BLaER1 treated with 17β-estradiol and CSF1 and Interleukin-3, amounts not matched to agents 10 nM and 100 nM (cell line): ENCODE data around the gene KBTBD13.

Experiments used
- H3K27ac ChIP-seq, 11 experiments: shearing (Covaris generic); formaldehyde crosslinking; 2 replicates each; pipeline ENCODE4 v1.8.1; 2022
- H3K27me3 ChIP-seq, 11 experiments: shearing (Covaris generic); formaldehyde crosslinking; 2 replicates each; pipeline ENCODE4 v1.8.1; 2022
- H3K36me3 ChIP-seq, 11 experiments: shearing (Covaris generic); formaldehyde crosslinking; 2 replicates each; pipeline ENCODE4 v1.8.1; 2022
- H3K4me1 ChIP-seq, 10 experiments: shearing (Covaris generic); formaldehyde crosslinking; 2 replicates each; pipeline ENCODE4 v1.8.1; 2022
- H3K4me2 ChIP-seq, 11 experiments: shearing (Covaris generic); formaldehyde crosslinking; 2 replicates each; pipeline ENCODE4 v1.8.1; 2022
- H3K4me3 ChIP-seq, 10 experiments: shearing (Covaris generic); formaldehyde crosslinking; 2 replicates each; pipeline ENCODE4 v1.8.1; 2022
- H3K9ac ChIP-seq, 11 experiments: shearing (Covaris generic); formaldehyde crosslinking; 2 replicates each; pipeline ENCODE4 v1.8.1; 2022
- H3K9me3 ChIP-seq, 11 experiments: shearing (Covaris generic); formaldehyde crosslinking; replicated peaks in 1 of 11; 2 replicates each; pipeline ENCODE4 v1.8.1; 2022
- H4K20me1 ChIP-seq, 11 experiments: shearing (Covaris generic); formaldehyde crosslinking; 2 replicates each; pipeline ENCODE4 v1.8.1; 2022
- Cebpa-rat ChIP-seq, 11 experiments: shearing (Covaris generic); IDR thresholded peaks; 2 replicates each; pipeline ENCODE4 v1.8.1; 2022

The KBTBD13 gene

GRCh38 chr15:65077981-65078352, 1.4 kb downstream of the KBTBD13 start:
- no peak for TF ChIP-seq Cebpa-rat (IDR thresholded peaks at IDR 0.05)
- no peaks in the 10 kb centered on the region for H3K36me3 ChIP-seq
- no peak overlapping the region for H3K9ac ChIP-seq
- peaks cover 21 to 44% (median 38%) of the 10 kb centered on the region in 10 experiments for H3K4me1 ChIP-seq
- peak overlapping the region; percentile 27 to 94 (median 86); a peak in 20 of 22 replicates for H3K4me2 ChIP-seq
- H3K9me3 ChIP-seq, result peaks cover 0 to 22% (median 6%) of the 10 kb centered on the region in 11 experiments; a peak in 10 of 22 replicates
- H3K27ac ChIP-seq, result no peak overlapping the region; a peak in 1 of 22 replicates
- H3K27me3 ChIP-seq, result 0 out of 22 replicates have a peak, but pooled peaks cover 0 to 4% (median 0%) of the 10 kb centered on the region in 11 experiments
- no peaks in the 10 kb centered on the region for H4K20me1 ChIP-seq
- H3K4me3 ChIP-seq, result no peak overlapping the region

- H3K9me3 ChIP-seq, result peaks cover 0 to 7% (median 0%) of the 10 kb centered on the region in 11 experiments; a peak in 4 of 22 replicates
- H4K20me1 ChIP-seq, result no peaks in the 10 kb centered on the region
- H3K4me3 ChIP-seq, result no peak overlapping the region
- no peak overlapping the region for H3K9ac ChIP-seq
- H3K4me1 ChIP-seq, result peaks cover 21 to 50% (median 41%) of the 10 kb centered on the region in 10 experiments
- 0 out of 22 replicates have a peak overlapping the region, but pooled peaks of 1 of the 11 experiments have one; percentile 5 for H3K4me2 ChIP-seq
- H3K36me3 ChIP-seq, result no peaks in the 10 kb centered on the region
- TF ChIP-seq Cebpa-rat (IDR thresholded peaks at IDR 0.05), result no peak
- H3K27ac ChIP-seq, result no peak overlapping the region
- 0 out of 22 replicates have a peak, but pooled peaks cover 0 to 4% (median 0%) of the 10 kb centered on the region in 11 experiments for H3K27me3 ChIP-seq
Observed at GRCh38 chr15:65079580-65079979, 3.0 kb downstream of the KBTBD13 start.

DNA sequence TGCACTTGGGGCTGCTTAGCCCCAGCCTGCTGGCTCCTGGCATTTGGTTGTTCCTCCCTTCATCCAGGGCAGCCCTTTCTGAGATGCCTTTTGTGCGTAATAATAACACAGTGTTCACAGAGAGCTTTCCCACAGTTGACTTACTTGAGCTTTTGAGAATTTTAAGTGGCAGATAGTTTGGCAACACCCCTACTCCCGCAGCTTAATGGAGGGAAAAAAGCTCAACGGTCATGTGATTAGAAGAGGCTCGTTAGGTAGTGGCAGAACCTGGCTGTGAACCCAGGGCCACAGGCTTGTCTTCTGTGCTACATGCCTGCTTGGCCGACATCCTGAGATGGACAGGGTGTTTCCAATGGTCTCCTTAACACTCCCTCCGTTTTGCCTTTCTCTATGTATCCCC, 4.7 kb downstream of the KBTBD13 start:
- peak overlapping the region in 2 of 11 experiments; percentile 54 to 61; a peak in 2 of 22 replicates for H3K4me2 ChIP-seq
- peaks cover 0 to 2% (median 0%) of the 10 kb centered on the region in 11 experiments; a peak in 2 of 22 replicates for H4K20me1 ChIP-seq
- H3K4me3 ChIP-seq, result no peak overlapping the region
- no peak for TF ChIP-seq Cebpa-rat (IDR thresholded peaks at IDR 0.05)
- no peak overlapping the region for H3K27ac ChIP-seq
- H3K9me3 ChIP-seq, result no peaks in the 10 kb centered on the region; a peak in 1 of 22 replicates
- H3K27me3 ChIP-seq, result 0 out of 22 replicates have a peak, but pooled peaks cover 0 to 4% (median 0%) of the 10 kb centered on the region in 11 experiments
- H3K9ac ChIP-seq, result no peak overlapping the region
- H3K36me3 ChIP-seq, result no peaks in the 10 kb centered on the region
- H3K4me1 ChIP-seq, result peaks cover 17 to 55% (median 46%) of the 10 kb centered on the region in 10 experiments

- Histone ChIP-seq H3K4me1 (peaks cover 12 to 51% (median 42%) of the 10 kb centered on the region in 10 experiments), H3K27ac (no peak overlapping the region), H3K9me3 (no peaks in the 10 kb centered on the region; a peak in 1 of 22 replicates), H3K36me3 (no peaks in the 10 kb centered on the region), H3K4me3 (no peak overlapping the region), H3K27me3 (0 out of 22 replicates have a peak, but pooled peaks cover 0 to 1% (median 0%) of the 10 kb centered on the region in 11 experiments), H4K20me1 (peaks cover 0 to 7% (median 0%) of the 10 kb centered on the region in 11 experiments; a peak in 2 of 22 replicates), H3K4me2 (peak overlapping the region in 10 of 11 experiments; percentile 50 to 65 (median 56); a peak in 19 of 22 replicates), H3K9ac (0 out of 22 replicates have a peak overlapping the region, but pooled peaks of 1 of the 11 experiments have one; percentile 24)
- TF ChIP-seq Cebpa-rat (IDR thresholded peaks at IDR 0.05), result no peak
Observed at GRCh38 chr15:65081758-65082157, 5.2 kb downstream of the KBTBD13 start.

DNA sequence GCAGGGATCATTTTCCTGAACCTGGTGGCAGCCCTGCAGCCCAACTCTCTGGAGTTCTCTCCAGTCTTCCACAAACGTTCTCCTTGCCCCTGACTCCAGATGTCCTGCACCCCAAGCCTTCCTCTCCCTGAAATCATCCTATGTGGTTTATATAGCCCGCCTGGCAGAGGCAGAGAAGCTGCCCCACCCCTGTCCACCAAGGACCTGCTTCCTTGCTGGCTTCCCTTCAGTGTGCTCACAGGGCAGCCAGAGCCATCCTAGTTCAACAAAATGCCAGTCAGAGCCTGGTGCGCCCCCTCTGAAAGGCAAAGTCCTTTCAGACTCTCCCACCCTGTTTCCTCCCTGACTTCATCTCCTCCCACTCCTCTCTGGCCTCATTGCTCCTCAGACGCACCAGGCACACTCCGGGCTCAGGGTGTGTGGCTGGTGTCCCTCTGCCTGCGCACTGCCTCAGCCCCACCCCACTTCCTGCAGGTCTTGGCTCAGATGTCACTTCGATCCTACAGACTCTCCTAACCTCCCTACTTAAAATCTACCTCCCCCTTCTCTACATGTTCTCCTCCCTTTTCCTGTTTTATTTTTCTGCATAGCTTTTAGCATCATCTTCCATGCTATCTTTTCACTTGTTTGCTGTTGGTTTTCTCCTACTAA, 5.9 kb downstream of the KBTBD13 start:
- H3K4me1 ChIP-seq, result peaks cover 7 to 44% (median 36%) of the 10 kb centered on the region in 10 experiments
- peak overlapping the region; percentile 41 to 65 (median 56) for H3K4me2 ChIP-seq
- H3K9me3 ChIP-seq, result no peaks in the 10 kb centered on the region; a peak in 1 of 22 replicates
- H3K9ac ChIP-seq, result peak overlapping the region in 4 of 11 experiments; percentile 2 to 32 (median 14); a peak in 2 of 22 replicates
- H3K36me3 ChIP-seq, result no peaks in the 10 kb centered on the region
- no peak for TF ChIP-seq Cebpa-rat (IDR thresholded peaks at IDR 0.05)
- no peaks in the 10 kb centered on the region for H3K27me3 ChIP-seq
- peaks cover 0 to 14% (median 0%) of the 10 kb centered on the region in 11 experiments; a peak in 2 of 22 replicates for H4K20me1 ChIP-seq
- H3K4me3 ChIP-seq, result no peak overlapping the region
- no peak overlapping the region; a peak in 1 of 22 replicates for H3K27ac ChIP-seq

GRCh38 chr15:65083262-65083701, 6.7 kb downstream of the KBTBD13 start:
- peak overlapping the region in 2 of 11 experiments; percentile 54 to 59; a peak in 1 of 22 replicates for H3K4me2 ChIP-seq
- H3K9ac ChIP-seq, result no peak overlapping the region
- TF ChIP-seq Cebpa-rat (IDR thresholded peaks at IDR 0.05), result no peak
- no peaks in the 10 kb centered on the region for H3K27me3 ChIP-seq
- no peaks in the 10 kb centered on the region for H3K36me3 ChIP-seq
- H3K4me1 ChIP-seq, result peaks cover 7 to 37% (median 30%) of the 10 kb centered on the region in 10 experiments
- H4K20me1 ChIP-seq, result peaks cover 0 to 19% (median 0%) of the 10 kb centered on the region in 11 experiments; a peak in 2 of 22 replicates
- H3K27ac ChIP-seq, result no peak overlapping the region
- H3K9me3 ChIP-seq, result no peaks in the 10 kb centered on the region
- H3K4me3 ChIP-seq, result no peak overlapping the region

GRCh38 chr15:65084500-65085206, 8.1 kb downstream of the KBTBD13 start:
- H3K4me3 ChIP-seq, result no peak overlapping the region
- no peaks in the 10 kb centered on the region for H3K36me3 ChIP-seq
- H3K9ac ChIP-seq, result peak overlapping the region in 3 of 11 experiments; percentile 2 to 18 (median 4); a peak in 1 of 22 replicates
- no peak overlapping the region for H3K27ac ChIP-seq
- no peak for TF ChIP-seq Cebpa-rat (IDR thresholded peaks at IDR 0.05)
- peaks cover 7 to 37% (median 29%) of the 10 kb centered on the region in 10 experiments for H3K4me1 ChIP-seq
- H3K27me3 ChIP-seq, result no peaks in the 10 kb centered on the region
- H3K4me2 ChIP-seq, result peak overlapping the region in 8 of 11 experiments; percentile 2 to 59 (median 42); a peak in 12 of 22 replicates
- no peaks in the 10 kb centered on the region for H3K9me3 ChIP-seq
- H4K20me1 ChIP-seq, result peaks cover 0 to 27% (median 0%) of the 10 kb centered on the region in 11 experiments; a peak in 2 of 22 replicates

DNA sequence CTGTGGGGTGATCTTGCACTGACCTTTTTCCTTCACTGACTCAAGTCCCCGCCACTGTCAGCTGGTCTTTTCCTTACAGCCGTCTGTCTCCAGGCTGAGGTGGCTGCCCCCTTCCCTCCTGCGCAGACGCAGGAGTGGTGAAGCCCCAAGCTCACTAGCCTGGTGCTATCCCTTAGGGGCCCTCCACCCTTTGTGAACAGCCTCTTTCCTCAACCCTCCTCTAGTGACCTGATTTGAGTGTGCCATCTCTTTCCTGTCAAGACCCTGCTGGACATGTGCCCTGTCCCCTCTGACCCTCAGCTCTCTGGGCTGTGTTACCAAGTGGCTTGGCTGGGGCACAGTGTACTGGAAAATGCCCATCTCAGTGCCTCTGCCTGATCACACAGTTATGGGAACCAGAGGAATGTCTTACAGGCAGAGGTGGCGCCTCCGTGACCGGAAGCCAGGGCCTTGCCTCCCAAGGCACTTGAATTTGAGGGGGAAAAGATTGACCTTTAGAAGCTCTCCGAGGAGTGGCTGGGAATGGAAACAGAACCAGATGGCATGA, 8.7 kb downstream of the KBTBD13 start:
- H3K4me3 ChIP-seq, result no peak overlapping the region
- H4K20me1 ChIP-seq, result peaks cover 0 to 32% (median 0%) of the 10 kb centered on the region in 11 experiments; a peak in 2 of 22 replicates
- H3K27me3 ChIP-seq, result no peaks in the 10 kb centered on the region
- H3K4me1 ChIP-seq, result peaks cover 7 to 37% (median 29%) of the 10 kb centered on the region in 10 experiments
- H3K9ac ChIP-seq, result peak overlapping the region in 3 of 11 experiments; percentile 2 to 18 (median 4); a peak in 2 of 22 replicates
- no peaks in the 10 kb centered on the region for H3K36me3 ChIP-seq
- H3K9me3 ChIP-seq, result no peaks in the 10 kb centered on the region
- no peak for TF ChIP-seq Cebpa-rat (IDR thresholded peaks at IDR 0.05)
- H3K4me2 ChIP-seq, result peak overlapping the region in 8 of 11 experiments; percentile 2 to 59 (median 42); a peak in 12 of 22 replicates
- no peak overlapping the region for H3K27ac ChIP-seq
